H1 (cell line): ENCODE data around the gene ARL11. TPM values are rescaled to one million over a fixed set of nuclear protein-coding genes. Genes with fewer than 3 reads are reported as not detected.

Experiments used
- CTCF ChIA-PET: fragments of 300-600 bp; sonication (Branson Sonifier 250); formaldehyde crosslinking; loops from one replicate; lab custom pipeline; 2021; ENCODE audit not compliant: partially characterized antibody; lab: Charles Lee
- POLR2A ChIA-PET: fragments of 300-600 bp; sonication (Branson Sonifier 250); formaldehyde crosslinking; loops from one replicate; lab custom pipeline; 2021; ENCODE audit warnings: inconsistent platforms; ENCODE audit not compliant: partially characterized antibody; lab: Charles Lee
- DNase-seq, 2 experiments: peaks; one replicate each; pipeline versions ENCODE4 v3.0.0 to v3.0.0-alpha.2; 2010 to 2022; ENCODE audit warnings: low spot score in 2 of 2, low read depth in 1 of 2, mixed read lengths in 1 of 2
- FAIRE-seq: peaks from 2 replicates; lab custom pipeline; 2011; peaks lifted over from hg19 to GRCh38; lab: Jason Lieb, UNC
- H2AFZ ChIP-seq: 2 replicates; pipeline ENCODE4 v1.8.1; 2012; ENCODE audit warnings: low read length, inconsistent platforms
- H2AK5ac ChIP-seq: 2 replicates; pipeline ENCODE4 v1.6.1; 2013; ENCODE audit warnings: low read depth, low read length
- H2BK120ac ChIP-seq: replicated peaks from 2 replicates; pipeline ENCODE3; 2013; ENCODE audit warnings: low read depth, low read length, inconsistent platforms
- H2BK12ac ChIP-seq: 2 replicates; pipeline ENCODE4 v1.6.1; 2013; ENCODE audit warnings: low read depth, low read length
- H2BK15ac ChIP-seq: 2 replicates; pipeline ENCODE4 v1.6.1; 2013; ENCODE audit warnings: low read length
- H2BK20ac ChIP-seq: 2 replicates; pipeline ENCODE4 v1.6.1; 2013; ENCODE audit warnings: low read length
- H2BK5ac ChIP-seq: 2 replicates; pipeline ENCODE4 v1.6.1; 2013; ENCODE audit warnings: low read depth, low read length
- H3K14ac ChIP-seq: 2 replicates; pipeline ENCODE4 v1.6.1; 2013; ENCODE audit warnings: inconsistent platforms; ENCODE audit not compliant: insufficient read length
- H3K18ac ChIP-seq: 2 replicates; pipeline ENCODE4 v1.6.1; 2013; ENCODE audit warnings: low read length; ENCODE audit errors: extremely low read depth
- H3K23ac ChIP-seq: 2 replicates; pipeline ENCODE4 v1.6.1; 2013; ENCODE audit warnings: inconsistent platforms; ENCODE audit not compliant: insufficient read length
- H3K23me2 ChIP-seq: 2 replicates; pipeline ENCODE4 v1.6.1; 2013; ENCODE audit warnings: low read depth, low read length
- H3K27ac ChIP-seq: 2 replicates; pipeline ENCODE4 v1.6.1; 2011; ENCODE audit warnings: low read depth, low read length, inconsistent platforms
- H3K27me3 ChIP-seq, 4 experiments: replicated peaks in 1 of 4; 1 replicate in 1 of 4; 2 replicates in 3 of 4; pipeline versions ENCODE4 v1.6.1 to v1.8.1; 2011 to 2013; ENCODE audit warnings: low read length in 3 of 4, mild to moderate bottlenecking in 3 of 4, inconsistent platforms in 2 of 4, mixed read lengths in 2 of 4, moderate library complexity in 1 of 4; ENCODE audit not compliant: control insufficient read depth in 3 of 4, insufficient read depth in 3 of 4; ENCODE audit errors: extremely low read depth in 1 of 4
- H3K36me3 ChIP-seq, 4 experiments: 2 replicates each; pipeline versions ENCODE4 v1.6.1 to v1.8.1; 2011 to 2013; ENCODE audit warnings: mild to moderate bottlenecking in 4 of 4, low read length in 3 of 4, moderate library complexity in 2 of 4, control low read depth in 1 of 4, inconsistent platforms in 1 of 4; ENCODE audit not compliant: insufficient read depth in 4 of 4, control insufficient read depth in 2 of 4
- H3K4ac ChIP-seq: replicated peaks from 2 replicates; pipeline ENCODE3; 2013; ENCODE audit warnings: low read length, low read depth, mixed read lengths, inconsistent platforms; ENCODE audit not compliant: insufficient read length
- H3K4me1 ChIP-seq, 4 experiments: replicated peaks in 1 of 4; 1 replicate in 1 of 4; 2 replicates in 3 of 4; pipeline versions ENCODE4 v1.6.1 to v1.8.1; 2011 to 2013; ENCODE audit warnings: low read length in 3 of 4, inconsistent platforms in 2 of 4, mixed read lengths in 1 of 4; ENCODE audit not compliant: insufficient read depth in 4 of 4, control insufficient read depth in 3 of 4
- H3K4me2 ChIP-seq, 2 experiments: 2 replicates each; pipeline versions ENCODE4 v1.6.1 to v1.8.1; 2011 to 2013; ENCODE audit warnings: low read depth in 2 of 2, low read length in 2 of 2, control low read depth in 1 of 2, inconsistent platforms in 1 of 2, mild to moderate bottlenecking in 1 of 2; ENCODE audit not compliant: insufficient read depth in 1 of 2
- H3K4me3 ChIP-seq, 4 experiments: fragments of 200-600, 300-600 bp in 1 of 4; sonication (generic), shearing (Covaris generic), sonication (Bioruptor Twin) in 1 of 4; 2 replicates each; pipeline versions ENCODE4 v1.5.1 to v1.8.1; 2011 to 2016; ENCODE audit warnings: low read length in 4 of 4, low read depth in 3 of 4, control low read depth in 2 of 4, inconsistent platforms in 2 of 4, mild to moderate bottlenecking in 2 of 4, mixed read lengths in 1 of 4, moderate library complexity in 1 of 4; ENCODE audit not compliant: insufficient read depth in 2 of 4; ENCODE audit errors: extremely low read depth in 1 of 4
- H3K56ac ChIP-seq: replicated peaks from 2 replicates; pipeline ENCODE3; 2013; ENCODE audit warnings: low read depth, mild to moderate bottlenecking, mixed read lengths, low read length, inconsistent platforms; ENCODE audit not compliant: insufficient read length
- H3K79me1 ChIP-seq: 2 replicates; pipeline ENCODE4 v1.6.1; 2013; ENCODE audit warnings: low read depth, low read length, control low read depth
- H3K79me2 ChIP-seq, 2 experiments: 2 replicates each; pipeline versions ENCODE4 v1.6.1 to v1.8.1; 2012 to 2013; ENCODE audit warnings: low read length in 2 of 2, mild to moderate bottlenecking in 2 of 2, inconsistent platforms in 1 of 2; ENCODE audit not compliant: insufficient read depth in 2 of 2, control insufficient read depth in 1 of 2
- H3K9ac ChIP-seq, 4 experiments: replicated peaks in 1 of 4; 1 replicate in 1 of 4; 2 replicates in 3 of 4; pipeline versions ENCODE4 v1.6.1 to v1.8.1; 2011 to 2013; ENCODE audit warnings: low read depth in 3 of 4, low read length in 3 of 4, control low read depth in 2 of 4, mild to moderate bottlenecking in 2 of 4, moderate library complexity in 2 of 4, inconsistent platforms in 1 of 4; ENCODE audit errors: extremely low read depth in 1 of 4
- H3K9me3 ChIP-seq, 2 experiments: 2 replicates each; pipeline versions ENCODE4 v1.6.1 to v1.8.1; 2012 to 2013; ENCODE audit warnings: mild to moderate bottlenecking in 2 of 2, moderate library complexity in 2 of 2, control low read depth in 1 of 2, inconsistent platforms in 1 of 2, low read depth in 1 of 2, low read length in 1 of 2, mixed read lengths in 1 of 2; ENCODE audit not compliant: insufficient read depth in 2 of 2
- H4K20me1 ChIP-seq, 2 experiments: replicated peaks in 1 of 2; 2 replicates each; pipeline versions ENCODE3 to v1.8.1; 2011 to 2013; ENCODE audit warnings: inconsistent platforms in 2 of 2, low read length in 2 of 2, mild to moderate bottlenecking in 1 of 2; ENCODE audit not compliant: insufficient read depth in 2 of 2, control insufficient read depth in 1 of 2
- H4K5ac ChIP-seq: 2 replicates; pipeline ENCODE4 v1.6.1; 2013; ENCODE audit warnings: low read length, low read depth, mixed read lengths, inconsistent platforms; ENCODE audit not compliant: insufficient read length
- H4K8ac ChIP-seq: 2 replicates; pipeline ENCODE4 v1.8.0; 2013; ENCODE audit warnings: mild to moderate bottlenecking, moderate library complexity, low read length, inconsistent platforms; ENCODE audit not compliant: insufficient read depth; ENCODE audit errors: extremely low read depth
- H4K91ac ChIP-seq: replicated peaks from 2 replicates; pipeline ENCODE3; 2013; ENCODE audit warnings: low read length, mixed read lengths, inconsistent platforms; ENCODE audit not compliant: insufficient read length
- KDM1A ChIP-seq: fragments of 200-600, 300-600 bp; sonication (generic); IDR thresholded peaks from 2 replicates; pipeline ENCODE4 v1.7.1; 2016; ENCODE audit warnings: mild to moderate bottlenecking, low read length, borderline replicate concordance
- SRF ChIP-seq: IDR thresholded peaks from 2 replicates; pipeline ENCODE4 v1.6.1; 2011; ENCODE audit warnings: mild to moderate bottlenecking, low read depth, low read length, moderate library complexity
- WGBS, 2 experiments: shearing (Covaris generic) in 1 of 2; methylation state at CpG; one replicate each; pipeline versions ENCODE4 v1.1.6 to v1.1.7; 2013 to 2015; ENCODE audit warnings: low lambda C conversion rate in 2 of 2, mixed read lengths in 2 of 2, inconsistent platforms in 1 of 2, low coverage in 1 of 2, missing lambda C conversion rate in 1 of 2; ENCODE audit not compliant: insufficient replicate concordance in 2 of 2, insufficient coverage in 1 of 2, insufficient read length in 1 of 2; ENCODE audit errors: extremely low coverage in 1 of 2, missing lambda C conversion rate in 1 of 2; 5-methylcytosine and 5-hydroxymethylcytosine counted together
- polyA plus RNA-seq, 7 experiments: library from polyadenylated mRNA; depleted of rRNA in 3 of 7; stranded (reverse) in 5 of 7; unstranded in 2 of 7; fragments of >200 nt in 5 of 7; fragments of 200-250 nt in 2 of 7; gene quantifications; 1 replicate in 5 of 7; 2 replicates in 1 of 7; 4 replicates in 1 of 7; pipeline versions ENCODE4 v1.2.1 to v1.2.3, GENCODE V29; 2011 to 2013; ENCODE audit warnings: missing spikeins in 2 of 7, mixed read lengths in 2 of 7
- total RNA-seq: library from RNA; stranded (reverse); fragmentation: NEBNext Ultra II Directional; extraction: Animal tissue kit (Norgen Biotek cat#: 25700); gene quantifications from 2 replicates; pipeline ENCODE4 v1.2.1, GENCODE V29; 2021

ARL11 gene
- total and polyA plus RNA-seq, 2 of the 8 experiments (the other 6 are each of a cell fraction or from before 2014, with no cell fraction given) = 0.45 to 0.52 TPM

DNA sequence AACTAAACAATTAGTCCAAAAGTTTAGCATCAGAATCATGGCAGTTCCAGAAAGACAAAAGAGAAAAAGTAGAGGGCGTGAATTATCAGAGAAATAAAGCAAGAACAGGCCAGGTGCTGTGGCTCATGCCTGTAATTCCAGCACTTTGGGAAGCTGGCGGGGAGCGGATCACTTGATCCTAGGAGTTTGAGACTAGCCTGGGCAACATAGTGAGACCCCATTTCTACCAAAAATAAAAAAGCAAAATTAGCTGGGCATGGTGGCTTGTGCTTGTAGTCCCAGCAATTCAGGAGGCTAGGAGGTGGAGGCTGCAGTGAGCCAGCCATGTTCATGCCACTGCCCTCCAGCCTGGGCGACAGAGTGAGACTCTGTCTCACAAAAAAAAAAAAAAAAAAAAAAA lies 18.4 kb downstream of the ARL11 start:
- H3K27ac ChIP-seq = no peak overlapping the region
- ChIA-PET CTCF (interaction anchor here (0.6 kb wide), 1 partner anchor 410 kb away, joined by 4 read pairs; no protein-coding TSS in a partner anchor), POLR2A (no interaction called here)
- H3K23me2 ChIP-seq = no peaks in the 10 kb centered on the region
- no peak overlapping the region for H3K4ac ChIP-seq
- DNase-seq (no peak), FAIRE-seq (no peak)
- no peak overlapping the region for H2BK20ac ChIP-seq
- H2BK5ac ChIP-seq = no peak overlapping the region
- H4K20me1 ChIP-seq = no peaks in the 10 kb centered on the region
- H3K4me2 ChIP-seq = no peak overlapping the region
- H3K14ac ChIP-seq = no peak overlapping the region
- H3K9me3 ChIP-seq = no peaks in the 10 kb centered on the region
- no peak overlapping the region for H2BK12ac ChIP-seq
- H3K79me2 ChIP-seq = no peaks in the 10 kb centered on the region
- H4K8ac ChIP-seq = no peak overlapping the region
- H4K5ac ChIP-seq = no peak overlapping the region
- no peak overlapping the region for H3K4me3 ChIP-seq
- H3K27me3 ChIP-seq = no peaks in the 10 kb centered on the region
- H4K91ac ChIP-seq = no peak overlapping the region
- H3K23ac ChIP-seq = no peak overlapping the region
- H3K56ac ChIP-seq = no peak overlapping the region
- no peak overlapping the region for H3K18ac ChIP-seq
- H3K36me3 ChIP-seq = no peaks in the 10 kb centered on the region; a peak in 1 of 8 replicates
- H3K79me1 ChIP-seq = no peaks in the 10 kb centered on the region
- TF ChIP-seq SRF (no peak), KDM1A (0 out of 2 replicates have a peak, but pooled peaks have one; percentile 19)
- TF ChIP-seq, all 59 proteins: peak for 1
- peaks cover 0 to 1% (median 0%) of the 10 kb centered on the region in 4 experiments; a peak in 1 of 7 replicates for H3K4me1 ChIP-seq
- H3K9ac ChIP-seq = no peak overlapping the region
- H2BK120ac ChIP-seq = no peak overlapping the region
- no peak overlapping the region for H2AFZ ChIP-seq
- WGBS, 2 experiments = 89% methylated on average over 4 of the region's 4 CpGs; no CpG with 5 or more reads in 1 of the 2 experiments
- H2AK5ac ChIP-seq = no peak overlapping the region
- H2BK15ac ChIP-seq = no peak overlapping the region
